Renal cortical epithelial cell (primary cell): ENCODE measurements around the gene PXDN. TPM values are rescaled to one million over a fixed set of nuclear protein-coding genes. Genes with fewer than 3 reads are reported as not detected.
"Not testable (repeated sequence)": the region's sequence is repeated elsewhere in the genome, so short reads cannot be mapped to it uniquely, and the experiment has no call there.

ENCODE experiments used
- DNase-seq: peaks from one replicate; pipeline ENCODE4 v3.0.0-alpha.2; 2011; ENCODE audit warnings: low read depth
- total RNA-seq: library from RNA; depleted of rRNA; stranded (reverse); fragments of >200 nt; gene quantifications from 2 replicates; pipeline ENCODE4 v1.2.3, GENCODE V29; 2014

Gene PXDN
- total RNA-seq, 1 donor from 2014 or later: 291 TPM

- DNase-seq: no peak
These were observed 62.8 kb downstream of the PXDN start for GRCh38 chr2:1681323-1682180.

DNA sequence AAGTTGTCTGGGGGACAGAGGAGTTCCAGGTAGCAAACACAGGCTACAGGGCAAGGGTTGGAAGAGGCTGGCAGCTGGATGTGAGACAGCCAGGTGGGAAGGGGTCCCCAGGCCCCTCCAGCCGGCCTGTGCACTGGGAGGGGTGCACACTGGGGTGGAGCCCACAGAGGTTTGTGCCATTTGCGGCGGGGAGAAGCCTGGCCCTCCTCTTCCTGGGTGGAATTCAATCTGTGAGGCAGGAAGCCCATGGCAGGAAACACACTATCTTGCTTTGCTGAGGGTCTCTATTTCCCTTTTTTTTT, 63.3 kb downstream of the PXDN start:
- no peak for DNase-seq

DNA sequence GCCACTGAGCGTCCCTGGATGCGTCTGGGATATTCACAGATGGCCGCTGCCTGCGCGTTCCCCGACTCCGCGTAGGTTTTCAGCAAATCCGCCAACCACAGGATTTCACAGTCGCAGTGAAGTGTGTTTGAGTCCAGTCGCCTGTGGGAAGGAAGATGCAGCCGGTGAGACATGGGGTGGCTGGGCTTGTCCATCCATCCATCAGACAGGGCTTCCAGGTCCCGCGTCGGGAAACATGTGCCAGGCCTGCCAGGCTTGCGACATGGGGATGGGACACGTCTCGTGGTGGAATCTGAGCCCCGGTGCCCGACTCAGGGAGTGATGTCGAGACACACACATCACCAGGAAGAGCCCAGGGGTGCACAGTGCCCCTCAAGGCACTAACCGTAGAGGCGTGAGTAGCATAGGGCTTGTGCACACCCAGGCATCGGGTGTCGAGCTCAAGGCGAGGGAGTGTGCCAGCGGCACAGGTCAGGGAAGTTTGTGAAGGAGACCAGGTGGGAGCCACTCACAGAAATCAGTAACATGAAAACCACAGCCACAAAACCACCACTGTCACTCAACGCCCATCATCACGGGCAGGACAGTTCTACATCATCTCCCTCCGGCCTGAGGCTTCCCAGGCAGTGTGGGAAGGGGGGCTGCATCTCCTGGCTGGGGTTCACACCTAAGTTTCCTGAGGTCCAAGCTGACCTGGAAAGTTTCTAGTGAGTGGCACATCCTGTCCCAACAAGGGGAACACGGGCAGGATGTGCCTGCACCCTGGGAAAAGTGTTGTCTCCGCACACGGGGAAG, 63.9 kb downstream of the PXDN start:
- DNase-seq: no peak

DNA sequence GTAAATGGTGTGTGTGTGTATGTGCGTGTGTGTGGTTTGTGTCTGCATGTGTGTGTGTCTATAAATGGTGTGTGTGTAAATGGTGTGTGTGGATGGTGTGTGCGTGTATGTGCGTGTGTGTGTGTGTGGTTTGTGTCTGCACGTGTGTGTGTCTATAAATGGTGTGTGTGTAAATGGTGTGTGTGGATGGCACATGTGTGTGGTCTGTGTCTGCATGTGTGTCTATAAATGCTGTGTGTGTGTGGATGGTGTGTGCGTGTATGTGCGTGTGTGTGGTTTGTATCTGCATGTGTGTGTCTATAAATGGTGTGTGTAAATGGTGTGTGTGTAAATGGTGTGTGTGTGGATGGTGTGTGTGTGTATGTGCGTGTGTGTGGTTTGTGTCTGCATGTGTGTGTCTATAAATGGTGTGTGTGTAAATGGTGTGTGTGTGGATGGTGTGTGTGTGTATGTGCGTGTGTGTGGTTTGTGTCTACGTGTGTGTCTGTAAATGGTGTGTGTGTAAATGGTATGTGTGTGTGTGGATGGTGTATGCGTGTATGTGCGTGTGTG, 64.8 kb downstream of the PXDN start:
- not testable (repeated sequence) for DNase-seq

GRCh38 chr2:1679065-1679464, 65.2 kb downstream of the PXDN start:
- not testable (repeated sequence) for DNase-seq

- DNase-seq: no peak
These were observed 65.7 kb downstream of the PXDN start for GRCh38 chr2:1678609-1679008.

DNA sequence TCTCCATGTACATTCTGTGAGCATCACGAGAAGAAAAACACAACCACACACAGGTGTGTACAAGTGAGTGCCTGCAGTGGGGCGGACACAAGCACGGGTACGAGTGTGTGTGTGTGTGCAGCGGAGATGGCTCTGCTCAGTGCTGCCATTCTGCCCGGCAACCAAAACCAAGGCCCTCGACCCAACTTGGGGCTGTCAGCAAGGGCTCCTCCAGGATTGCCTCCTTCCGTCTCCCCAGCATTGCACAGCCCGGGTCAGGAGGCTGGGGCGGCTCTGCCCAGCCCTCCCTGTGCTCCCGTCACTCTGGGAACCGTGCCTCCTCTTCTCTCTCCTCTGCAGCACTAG, 66.5 kb downstream of the PXDN start:
- no peak for DNase-seq

GRCh38 chr2:1676913-1677820, 67.1 kb downstream of the PXDN start:
- no peak for DNase-seq

- no peak for DNase-seq
These were observed 68.0 kb downstream of the PXDN start for GRCh38 chr2:1676091-1676912.

- DNase-seq: peak; percentile 88
These were observed 68.7 kb downstream of the PXDN start for GRCh38 chr2:1675633-1676032.

GRCh38 chr2:1674766-1675397, 69.4 kb downstream of the PXDN start:
- DNase-seq: no peak

- DNase-seq: no peak
These were observed 70.0 kb downstream of the PXDN start for GRCh38 chr2:1674276-1674675.

DNA sequence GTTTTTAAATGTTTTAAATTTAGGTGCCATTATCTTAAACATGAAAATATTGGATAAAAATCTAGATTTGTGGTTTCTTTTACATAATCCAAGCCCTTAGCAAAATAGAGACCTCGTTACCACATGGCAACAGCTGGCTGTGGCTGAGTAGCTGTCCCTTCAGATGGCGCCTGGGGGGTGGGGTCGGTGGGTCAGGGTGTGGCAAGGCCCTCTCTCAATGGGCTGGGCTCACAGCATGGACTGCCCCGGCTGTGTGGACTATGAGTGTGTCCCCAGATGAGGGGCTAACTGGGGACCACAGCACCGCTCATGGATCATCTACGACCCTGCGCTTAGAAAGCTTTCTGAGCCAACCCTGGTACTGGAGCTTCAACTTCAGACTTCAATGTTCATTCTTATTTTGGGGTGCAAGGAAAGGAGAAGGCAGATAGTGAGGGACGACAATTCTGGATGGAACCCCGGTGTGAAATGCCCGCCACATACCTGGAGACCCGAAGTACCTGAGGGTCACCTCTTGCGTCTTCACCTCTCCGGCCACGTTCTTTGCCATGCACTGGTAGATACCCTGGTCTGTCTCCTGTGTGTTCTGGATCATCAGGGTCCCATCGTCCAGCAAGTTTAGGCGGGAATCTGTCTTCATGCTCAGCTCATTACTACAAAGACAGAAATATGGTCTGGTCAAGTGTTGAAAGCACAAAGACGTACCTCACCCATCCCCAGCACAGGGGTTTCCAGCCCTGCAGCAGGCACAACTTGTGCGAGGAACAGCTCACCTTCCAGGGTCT, 71.0 kb downstream of the PXDN start:
- DNase-seq: no peak

DNA sequence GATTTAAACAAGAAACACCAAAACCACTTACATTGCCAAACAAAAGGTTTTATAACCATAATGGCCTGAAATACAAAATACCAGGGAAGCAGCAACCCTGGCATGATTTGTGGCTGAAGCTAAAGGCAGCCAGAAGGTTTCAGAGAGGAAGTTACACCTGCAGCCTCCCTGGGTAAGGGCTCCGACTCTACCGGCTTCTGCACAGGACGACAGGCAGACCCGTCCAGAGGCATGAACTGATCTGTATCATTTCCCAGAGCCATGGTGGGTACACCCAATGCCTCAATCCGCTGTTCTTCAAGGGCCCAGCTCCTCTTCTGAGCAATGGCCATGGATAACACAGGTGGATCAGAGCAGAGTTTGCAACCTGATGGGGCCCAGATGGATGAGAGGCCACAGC, 71.6 kb downstream of the PXDN start:
- DNase-seq: no peak

DNA sequence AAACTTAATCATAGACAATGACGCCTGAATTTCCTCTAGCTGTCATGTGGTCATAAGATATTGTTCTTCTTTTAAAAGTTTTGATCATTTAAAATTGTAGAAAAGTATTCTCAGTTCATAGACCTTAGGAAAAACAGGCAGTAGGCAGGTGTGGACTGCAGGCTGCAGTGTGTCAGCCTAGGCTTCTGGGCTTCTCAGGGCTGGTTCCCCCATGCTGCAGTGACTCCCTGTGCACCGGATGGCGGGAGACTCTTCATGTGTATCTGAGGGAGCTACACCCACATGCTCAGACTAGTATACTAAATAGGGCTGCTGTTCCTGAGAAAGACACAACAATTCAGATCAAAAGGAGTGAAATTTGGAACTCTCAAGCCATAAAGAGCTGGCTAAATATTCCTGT, 72.4 kb downstream of the PXDN start:
- DNase-seq: no peak

DNA sequence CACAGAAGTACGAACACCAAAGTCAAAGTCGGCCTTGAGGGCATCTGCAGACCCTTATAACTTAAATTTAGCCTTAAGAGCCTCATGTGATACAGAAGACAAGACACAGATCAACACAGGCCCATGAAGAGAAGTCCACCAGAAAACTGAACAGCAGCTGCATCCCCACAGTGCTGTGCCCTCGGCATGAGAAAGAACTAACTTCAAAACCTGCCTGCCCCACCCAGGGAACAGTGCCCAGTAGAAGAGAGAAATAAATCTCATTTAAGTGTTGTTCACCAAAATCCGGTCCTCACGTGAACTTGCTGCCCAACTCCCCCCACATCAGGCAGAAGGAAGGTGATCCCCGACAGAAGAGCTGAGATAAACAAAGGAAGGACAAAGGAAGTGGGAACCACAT, 73.7 kb downstream of the PXDN start:
- DNase-seq: no peak

GRCh38 chr2:1665761-1666505, 78.4 kb downstream of the PXDN start:
- no peak for DNase-seq

DNA sequence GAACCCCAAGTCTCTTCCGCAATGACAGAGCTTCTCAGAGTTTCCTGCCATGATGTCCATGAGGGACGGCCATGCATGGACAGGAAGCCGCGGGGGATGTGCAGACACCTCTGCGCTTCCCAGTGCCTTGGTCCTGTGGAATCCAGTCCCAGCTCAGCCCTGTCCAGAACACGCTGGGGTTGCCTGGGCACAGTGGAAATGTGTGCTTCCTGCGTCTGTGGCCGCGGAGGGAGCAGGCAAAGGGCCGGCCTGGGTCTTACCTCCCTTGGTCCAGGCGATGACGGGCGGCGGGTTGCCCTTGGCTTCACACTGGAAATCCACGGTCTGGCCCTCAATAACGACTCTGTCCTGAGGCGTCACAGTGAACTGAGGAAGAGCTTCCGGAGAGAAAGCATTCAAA, 79.6 kb downstream of the PXDN start:
- DNase-seq: no peak

GRCh38 chr2:1664076-1664605, 80.2 kb downstream of the PXDN start:
- DNase-seq: no peak
